ENCODE results near the gene NR4A1.

The NR4A1 gene

GRCh38 chr12:52041695-52042123 lies 9.5 kb upstream of the NR4A1 start:
- no peak for DNase-seq (ENCODE audit: low spot score)

- DNase-seq (ENCODE audit: low spot score): no peak
These were observed 8.4 kb upstream of the NR4A1 start for GRCh38 chr12:52042706-52043385.

- no peak for DNase-seq (ENCODE audit: low spot score)
These were observed 7.6 kb upstream of the NR4A1 start for GRCh38 chr12:52043386-52044212.

GRCh38 chr12:52044292-52044983 lies 6.8 kb upstream of the NR4A1 start:
- DNase-seq (ENCODE audit: low spot score): peak; percentile 79

- no peak for DNase-seq (ENCODE audit: low spot score)
These were observed 5.4 kb upstream of the NR4A1 start for GRCh38 chr12:52045794-52046199.

- no peak for DNase-seq (ENCODE audit: low spot score)
These were observed 4.4 kb upstream of the NR4A1 start for GRCh38 chr12:52046859-52047258.

GRCh38 chr12:52049286-52049685 lies 2.0 kb upstream of the NR4A1 start:
- no peak for DNase-seq (ENCODE audit: low spot score)

- no peak for DNase-seq (ENCODE audit: low spot score)
These were observed 1.6 kb upstream of the NR4A1 start for GRCh38 chr12:52049688-52050087.

- DNase-seq (ENCODE audit: low spot score): no peak
These were observed 1.0 kb upstream of the NR4A1 start for GRCh38 chr12:52050116-52050757.

GRCh38 chr12:52052468-52053186 lies 1.4 kb downstream of the NR4A1 start:
- DNase-seq (ENCODE audit: low spot score): no peak

- no peak for DNase-seq (ENCODE audit: low spot score)
These were observed 2.4 kb downstream of the NR4A1 start for GRCh38 chr12:52053536-52054209.

GRCh38 chr12:52054231-52054832 lies 3.1 kb downstream of the NR4A1 start:
- DNase-seq (ENCODE audit: low spot score): no peak

- no peak for DNase-seq (ENCODE audit: low spot score)
These were observed 3.8 kb downstream of the NR4A1 start for GRCh38 chr12:52054833-52055730.

GRCh38 chr12:52055731-52056711 lies 4.8 kb downstream of the NR4A1 start:
- peak; percentile 87 for DNase-seq (ENCODE audit: low spot score)

GRCh38 chr12:52056801-52057637 lies 5.8 kb downstream of the NR4A1 start:
- no peak for DNase-seq (ENCODE audit: low spot score)

GRCh38 chr12:52057638-52058576 lies 6.7 kb downstream of the NR4A1 start:
- DNase-seq (ENCODE audit: low spot score): no peak
